GM19324 (cell line): Measurements from ENCODE around the gene TIPRL.

ENCODE experiments used
- ATAC-seq: cut with Tn5 transposase; IDR thresholded peaks from one replicate; pipeline ENCODE4 v1.9.1; 2021; ENCODE audit warnings: mild to moderate bottlenecking, moderate library complexity; ENCODE audit not compliant: unreplicated experiment, low FRiP score

The TIPRL gene

DNA sequence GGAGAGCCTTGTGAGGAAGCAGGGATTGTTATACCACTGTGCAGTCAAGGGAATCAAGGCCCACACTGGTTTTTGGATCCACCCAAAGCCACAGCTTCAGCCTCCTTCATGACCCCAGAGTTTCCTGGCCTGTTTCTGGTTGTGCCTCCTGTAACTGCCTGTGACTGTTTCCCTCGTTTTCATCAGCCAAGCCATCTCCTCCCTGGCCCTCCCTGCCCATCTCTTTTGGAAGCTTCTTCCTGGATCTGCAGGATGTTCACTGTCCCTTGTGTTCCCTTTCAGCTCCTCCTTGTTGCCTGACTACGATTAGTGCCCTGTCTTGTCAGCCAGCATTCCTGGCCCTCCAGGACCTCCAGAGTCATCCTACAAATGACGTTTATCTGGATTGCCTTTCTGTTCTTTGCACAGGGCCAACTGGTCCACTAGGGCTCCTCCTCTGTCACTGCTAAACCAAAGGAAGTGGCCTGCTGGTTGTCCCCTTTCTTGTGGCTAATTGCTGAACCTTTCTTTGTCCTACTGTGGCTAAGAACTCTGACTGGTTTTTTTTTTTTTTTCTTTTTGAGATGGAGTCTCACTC is 65.0 kb downstream of the TIPRL start:
- ATAC-seq: no peak

DNA sequence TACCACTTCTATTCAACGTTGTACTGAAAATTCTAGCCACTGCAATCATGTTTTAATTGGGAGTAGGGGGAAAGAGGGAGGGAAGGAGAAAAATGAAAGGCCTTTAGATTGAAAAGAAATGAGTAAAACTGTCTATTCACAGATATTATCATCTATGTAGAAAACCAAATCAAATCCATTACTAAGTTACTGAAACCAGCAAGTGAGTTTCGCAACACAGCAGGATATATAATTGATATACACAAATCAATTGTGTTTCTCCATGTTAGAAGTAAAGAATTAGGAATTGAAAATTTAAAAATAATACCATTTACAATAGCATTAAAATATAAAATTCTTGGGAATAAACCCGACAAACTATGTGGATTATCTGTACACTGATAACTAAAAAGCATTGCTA is 66.3 kb downstream of the TIPRL start:
- no peak for ATAC-seq

DNA sequence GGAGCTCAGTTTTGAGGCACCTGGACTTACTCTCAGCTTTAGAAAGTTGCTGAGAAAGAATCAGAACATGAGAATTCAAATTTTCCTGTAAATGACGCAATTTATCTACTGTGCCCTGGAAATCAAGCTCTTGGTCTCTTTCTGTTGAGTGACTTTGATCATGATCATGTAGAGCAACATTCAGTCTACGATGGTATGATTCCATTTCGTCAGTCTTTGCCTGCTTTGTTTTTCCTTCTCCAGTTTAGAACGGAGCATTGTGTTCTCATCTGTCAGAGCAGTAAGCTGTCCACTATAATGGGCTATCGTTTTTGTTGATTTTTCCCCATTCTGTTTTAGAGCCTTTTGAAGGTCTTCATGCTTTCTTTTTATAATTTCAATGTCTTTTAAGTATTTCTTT is 67.7 kb downstream of the TIPRL start:
- ATAC-seq: no peak
